CD4-positive, alpha-beta T cell treated with Interleukin-4 for 1 hour (primary cell): ENCODE results near the gene MPP7.
"Not testable (repeated sequence)": the region's sequence is repeated elsewhere in the genome, so short reads cannot be mapped to it uniquely, and the experiment has no call there.

Experiments used
- DNase-seq, 2 donors: peaks; one replicate each; pipeline ENCODE4 v3.0.0-alpha.2; 2020 to 2022

MPP7 gene

DNA sequence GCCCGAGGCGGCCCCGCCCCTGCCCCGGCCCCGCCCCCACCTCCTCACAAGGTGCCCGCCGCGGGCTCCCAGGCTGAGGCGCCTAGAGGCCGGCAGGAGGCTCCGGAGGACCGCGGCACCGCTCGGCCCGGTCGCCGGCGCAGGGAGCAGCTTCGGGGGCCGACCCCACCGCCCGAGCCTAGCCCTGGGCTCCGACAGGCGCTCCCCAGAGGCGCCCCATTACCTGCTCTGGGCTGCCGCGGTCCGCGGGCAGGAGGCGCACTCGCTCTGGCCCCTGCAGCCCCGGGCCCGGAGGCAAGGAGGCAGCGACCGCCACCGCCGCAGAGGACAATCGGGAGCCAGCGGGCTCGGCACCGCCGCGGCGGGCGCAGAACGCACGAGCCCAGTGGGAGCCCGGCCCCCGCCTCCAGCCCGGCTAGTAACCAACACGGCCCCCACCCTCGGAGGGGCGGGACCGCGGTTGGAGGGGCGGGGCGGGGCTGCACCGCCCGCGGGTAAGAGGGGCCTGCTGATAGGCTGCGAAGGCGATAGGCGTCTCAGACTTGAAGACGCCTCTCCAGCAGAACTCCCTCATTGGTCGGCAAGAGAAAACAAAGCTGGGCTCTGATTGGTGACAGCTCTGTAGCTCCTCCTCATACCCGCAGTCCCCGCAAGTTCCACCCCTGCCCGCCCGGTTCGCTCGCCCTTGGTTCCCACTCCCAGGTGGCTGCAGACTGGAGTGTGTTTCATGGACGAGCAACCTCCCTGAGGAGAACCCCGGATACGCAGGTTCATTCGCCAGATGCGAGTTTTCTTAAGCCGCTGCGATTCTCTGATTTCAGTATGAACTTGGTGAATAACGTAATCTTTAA lies at the start of gene MPP7:
Gene MPP7, minus strand, starts transcription at position 427 of the 851 bp plus-strand sequence. CDS start 64,460 bp downstream, outside the sequence.
- DNase-seq: peak; percentile 97

DNA sequence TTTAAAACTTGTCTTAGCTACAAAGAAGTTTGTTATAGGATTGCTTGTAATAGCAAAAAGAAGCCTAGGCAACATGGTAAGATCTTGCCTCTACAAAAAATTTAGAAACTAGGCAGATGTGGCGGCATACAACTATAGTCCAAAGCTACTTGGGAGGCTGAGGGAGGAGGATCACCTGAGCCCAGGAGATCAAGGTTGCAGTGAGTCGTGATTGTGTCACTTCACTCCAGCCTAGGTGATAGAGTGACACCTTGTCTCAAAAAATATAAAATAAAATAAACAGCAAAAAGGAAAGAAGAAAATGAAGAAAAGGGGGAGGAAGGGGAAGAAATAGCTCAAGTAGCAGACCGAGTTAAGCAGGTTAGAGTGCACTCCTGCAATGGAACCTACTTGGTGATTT lies 47.0 kb upstream of the MPP7 start:
- DNase-seq: no peak

DNA sequence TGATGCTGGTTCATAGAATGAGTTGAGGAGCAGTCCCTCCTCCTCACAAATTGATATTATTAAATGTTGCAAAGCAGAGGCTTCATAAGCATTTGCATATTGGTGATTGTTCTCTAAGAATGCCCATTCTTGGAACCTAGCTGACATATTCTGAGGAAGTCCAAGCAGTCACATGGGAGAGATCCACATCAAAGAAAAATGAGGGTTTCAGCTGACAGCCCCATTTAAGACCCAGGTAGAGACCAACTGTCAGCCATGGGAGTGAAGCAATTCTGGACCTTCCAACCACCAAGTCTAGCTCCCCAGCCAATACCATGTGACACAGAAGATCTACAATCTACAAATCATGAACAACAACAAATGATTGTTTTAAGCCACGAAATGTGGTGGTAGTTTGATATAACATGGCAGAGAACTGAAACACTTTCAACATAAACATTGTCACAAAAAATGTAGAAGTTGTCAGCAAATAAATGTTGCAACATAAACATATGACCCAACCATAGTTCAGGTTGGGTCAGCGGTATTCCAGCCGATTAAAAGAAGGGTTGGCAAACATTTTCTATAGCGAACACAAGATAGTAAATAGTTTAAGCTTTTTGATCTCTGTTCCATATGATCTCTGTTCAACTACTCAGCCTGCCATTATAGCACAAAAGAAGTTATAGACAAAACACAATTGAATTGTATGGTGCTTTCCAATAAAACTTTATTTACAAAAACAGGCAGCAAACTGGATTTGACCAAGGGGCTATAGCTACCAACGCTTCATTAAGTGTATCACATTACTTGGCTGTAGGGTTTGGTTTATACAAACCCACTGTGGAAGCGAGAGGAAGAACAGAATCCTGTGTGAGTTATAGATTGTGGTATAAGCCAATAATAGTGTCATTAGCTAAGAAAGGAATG lies 41.4 kb upstream of the MPP7 start:
- DNase-seq: no peak

DNA sequence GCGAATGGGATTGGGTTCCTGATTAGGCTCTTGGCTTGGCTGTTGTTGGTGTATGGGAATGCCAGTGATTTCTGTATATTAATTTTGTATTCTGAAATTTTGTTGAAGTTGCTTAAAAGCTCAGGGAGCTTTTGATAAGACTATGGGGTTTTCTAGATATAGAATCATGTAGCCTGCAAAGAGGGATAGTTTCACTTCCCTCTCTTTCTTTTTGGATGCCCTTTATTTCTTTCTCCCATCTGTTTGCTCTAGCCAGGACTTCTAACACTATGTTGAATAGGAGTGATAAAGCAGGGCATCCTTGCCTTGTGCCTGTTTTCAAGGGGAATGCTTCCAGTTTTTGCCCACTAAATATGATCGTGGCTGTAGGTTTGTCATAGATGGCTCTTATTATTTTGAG lies 40.4 kb upstream of the MPP7 start:
- no peak for DNase-seq

DNA sequence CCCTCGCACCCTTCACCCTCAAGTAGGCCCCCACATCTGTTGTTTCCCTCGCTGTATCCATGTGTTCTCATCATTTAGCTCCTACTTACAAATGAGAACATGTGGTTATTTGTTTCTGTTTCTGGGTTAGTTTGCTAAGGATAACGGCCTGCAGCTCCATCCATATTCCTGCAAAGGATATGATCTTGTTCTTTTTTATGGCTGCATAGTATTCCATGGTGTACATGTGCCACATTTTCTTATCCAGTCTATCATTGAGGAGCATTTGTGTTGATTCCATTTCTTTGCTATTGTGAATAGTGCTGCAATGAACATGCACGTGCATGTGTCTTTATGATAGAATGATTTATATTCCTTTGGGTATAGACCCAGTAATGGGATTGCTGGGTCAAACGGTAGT lies 38.8 kb upstream of the MPP7 start:
- not testable (repeated sequence) for DNase-seq

DNA sequence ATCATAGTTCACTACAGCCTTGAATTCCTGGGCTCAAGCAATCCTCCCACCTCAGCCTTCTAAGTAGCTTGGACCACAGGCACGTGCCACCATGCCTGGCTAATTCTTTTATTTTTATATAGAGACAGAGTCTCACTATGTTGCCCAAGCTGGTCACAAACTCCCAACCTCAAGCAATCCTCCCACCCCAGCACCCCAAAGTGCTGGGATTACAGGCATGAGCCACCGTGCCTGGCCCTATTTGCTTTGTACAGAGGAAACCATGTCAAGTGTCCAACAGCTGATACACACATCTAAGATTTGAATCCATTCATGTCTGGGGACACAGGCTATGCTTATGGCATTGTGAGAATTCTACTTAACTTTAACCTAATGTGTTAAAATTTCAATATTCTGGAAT lies 29.9 kb upstream of the MPP7 start:
- peak in 1 of 2 donors; percentile 46 for DNase-seq

DNA sequence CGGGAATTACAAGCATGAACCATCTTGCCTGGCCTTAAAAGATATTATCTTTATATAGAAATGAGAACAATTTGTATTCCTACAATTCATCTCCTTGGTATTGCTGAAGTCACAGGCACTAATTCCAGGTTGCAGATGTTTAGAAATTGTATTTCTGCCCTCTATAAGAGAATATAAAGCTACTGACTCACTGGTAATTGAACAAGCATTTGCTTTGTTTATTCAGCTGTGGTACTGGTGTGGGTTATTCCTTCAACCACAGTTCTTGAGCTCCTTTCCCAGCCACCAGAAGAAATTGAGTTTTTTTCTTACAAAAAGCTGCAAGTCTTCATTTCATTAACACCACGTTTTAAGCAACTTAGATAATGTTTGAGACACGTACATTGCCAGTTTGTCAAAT lies 29.0 kb upstream of the MPP7 start:
- peak in 1 of 2 donors; percentile 61 for DNase-seq

DNA sequence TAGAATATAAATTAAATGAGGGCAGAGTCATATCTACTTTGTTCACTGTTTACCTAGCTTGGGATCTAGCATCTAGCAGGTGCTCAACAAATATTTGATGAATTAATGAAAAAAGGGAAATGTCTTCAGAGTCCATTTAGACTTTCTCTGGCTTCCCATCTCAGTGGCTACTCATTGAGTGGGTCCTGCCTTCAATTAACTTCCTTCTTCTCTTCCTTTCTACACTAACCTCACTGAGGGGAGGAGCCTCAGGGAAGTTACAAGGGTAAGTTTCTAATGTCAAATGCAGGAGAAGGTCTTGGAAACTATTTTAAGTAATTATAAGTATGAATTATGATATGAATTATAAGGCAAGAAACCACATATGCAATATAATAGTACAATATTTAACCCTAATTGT lies 28.2 kb upstream of the MPP7 start:
- peak in 1 of 2 donors; percentile 21 for DNase-seq

DNA sequence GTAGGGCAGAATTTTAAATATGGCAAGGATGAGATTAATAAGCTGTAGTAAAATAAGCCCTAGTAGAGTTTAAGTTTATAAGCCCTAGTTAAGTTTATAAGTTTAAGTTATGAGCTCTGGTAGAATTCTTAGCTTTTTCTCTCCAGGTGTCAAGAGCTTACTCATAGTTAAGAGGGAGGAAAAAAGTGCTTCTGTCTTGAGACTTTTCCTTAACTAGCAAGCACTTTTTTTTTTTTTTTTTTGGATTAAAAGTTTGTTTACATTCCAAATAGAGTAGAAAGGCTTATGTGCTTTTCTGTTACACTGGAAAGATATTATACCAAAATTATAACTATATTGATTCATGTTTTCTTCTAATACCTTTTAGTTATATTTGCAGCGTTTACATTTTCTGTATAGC lies 25.5 kb upstream of the MPP7 start:
- no peak for DNase-seq

DNA sequence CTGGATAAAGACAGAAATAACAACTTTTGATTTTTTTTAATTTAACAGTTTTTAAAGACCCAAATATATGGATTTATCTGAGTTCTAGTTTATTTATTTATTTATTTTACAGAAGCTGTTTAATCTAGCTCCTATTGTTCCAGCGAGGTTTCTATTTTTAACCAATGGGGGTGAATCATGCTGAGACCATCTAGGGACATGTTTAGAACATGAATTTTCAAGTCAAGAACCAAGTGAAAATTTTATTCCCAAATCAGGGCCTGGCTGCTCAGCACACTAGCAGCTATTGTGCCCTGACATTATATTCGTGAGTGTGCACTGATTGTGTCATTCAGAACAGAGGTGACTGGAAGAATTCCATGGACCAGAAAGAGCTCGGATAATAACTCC lies 24.6 kb upstream of the MPP7 start:
- no peak for DNase-seq

DNA sequence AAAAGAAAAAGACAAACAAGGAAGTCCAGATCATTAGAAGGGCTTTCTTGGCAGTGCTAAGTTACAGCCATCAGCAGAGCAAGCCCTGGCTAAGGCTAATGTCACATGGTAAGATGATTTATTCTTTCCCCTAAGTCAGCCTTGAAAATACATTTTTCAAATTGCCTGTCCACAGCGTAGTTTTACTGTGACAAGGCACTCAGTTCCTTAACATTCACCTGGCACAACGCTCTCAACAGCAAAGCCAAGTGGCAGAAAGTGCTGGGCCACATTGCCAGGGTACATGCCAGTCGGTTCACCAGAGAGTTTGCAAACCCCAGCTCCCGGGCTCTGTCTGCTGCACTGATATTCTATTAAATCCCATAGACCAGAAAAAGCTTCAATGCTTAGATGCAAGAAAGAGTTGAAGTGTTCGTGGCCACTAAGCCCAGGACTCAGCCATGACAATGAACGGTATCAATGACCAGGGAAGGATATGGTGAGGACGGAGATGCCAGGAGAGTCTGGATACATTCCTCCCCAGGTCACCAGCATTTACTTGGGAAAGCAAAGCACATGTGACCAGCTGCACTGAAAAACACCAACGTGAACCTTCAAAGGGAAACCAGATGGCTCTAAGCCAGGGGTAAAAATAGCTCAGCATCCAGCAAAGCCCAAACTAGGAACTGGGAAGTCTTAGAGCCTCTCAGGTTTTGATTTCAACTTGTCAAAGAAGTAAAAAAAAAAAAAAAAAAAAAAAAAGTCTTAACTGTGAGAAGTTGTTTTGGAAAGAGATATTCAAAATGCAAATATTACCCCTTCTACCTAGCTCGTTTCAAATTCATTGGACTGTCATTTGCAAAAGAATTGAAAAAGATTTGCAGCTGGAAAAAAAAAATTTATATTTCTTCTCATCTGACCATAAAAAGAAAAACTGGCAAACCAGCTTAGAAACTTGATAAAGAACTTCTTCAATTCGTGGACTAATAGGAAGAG lies 23.9 kb upstream of the MPP7 start:
- DNase-seq: no peak

DNA sequence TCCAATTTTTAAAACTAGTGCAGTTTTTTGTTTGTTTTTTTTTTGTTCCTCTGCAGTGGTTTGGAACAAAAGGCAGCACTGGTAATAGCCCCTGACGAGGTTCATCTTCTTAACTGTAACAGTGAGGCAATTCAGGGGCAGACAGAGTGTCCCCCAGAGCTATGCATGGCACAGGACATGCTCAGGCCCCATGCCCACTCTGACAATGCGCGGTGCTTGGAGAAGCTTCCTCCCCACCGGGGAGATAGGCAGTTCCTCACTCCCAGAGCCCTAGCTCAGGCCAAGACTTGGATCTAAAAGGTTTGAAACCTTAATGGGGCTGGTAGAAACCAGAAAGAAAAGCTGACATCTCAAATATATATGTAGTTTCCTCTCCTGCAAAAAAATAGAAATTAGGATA lies 17.9 kb upstream of the MPP7 start:
- no peak for DNase-seq

DNA sequence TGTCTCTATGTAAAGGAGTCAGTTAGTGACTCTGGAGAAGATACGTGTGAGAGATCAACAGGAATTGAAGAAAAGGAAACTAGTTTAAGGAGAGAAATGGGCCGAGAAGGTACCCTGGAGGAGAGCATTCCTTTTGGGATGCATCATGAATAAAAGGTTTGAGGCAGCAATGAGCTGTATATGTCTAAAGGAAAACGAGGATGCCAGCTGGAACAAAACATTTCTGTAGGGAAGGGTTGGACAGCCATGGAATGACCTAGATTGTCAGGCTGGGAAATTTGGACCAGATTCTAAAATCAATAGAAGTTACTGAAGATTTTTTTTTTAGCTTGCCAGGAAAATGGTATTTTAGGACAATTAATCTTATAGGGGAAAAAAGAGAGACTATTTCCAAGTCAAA lies 17.2 kb upstream of the MPP7 start:
- DNase-seq: no peak

DNA sequence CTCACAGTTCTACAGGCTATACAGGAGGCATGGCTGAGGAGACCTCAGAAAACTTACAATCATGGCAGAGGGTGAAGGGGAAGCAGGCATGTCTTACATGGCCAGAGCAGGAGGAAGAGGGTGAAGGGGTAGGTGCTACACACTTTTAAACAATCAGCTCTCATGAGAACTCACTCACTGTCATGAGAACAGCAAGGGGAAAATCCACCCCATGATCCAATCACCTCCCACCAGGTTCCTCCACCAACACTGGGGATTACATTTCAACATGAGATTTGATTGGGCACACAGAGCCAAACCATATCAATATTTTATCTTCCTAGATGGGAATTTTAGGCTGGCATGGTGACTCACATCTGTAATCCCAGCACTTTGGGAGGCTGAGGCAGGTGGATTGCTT lies 16.2 kb upstream of the MPP7 start:
- DNase-seq: not testable (repeated sequence)

DNA sequence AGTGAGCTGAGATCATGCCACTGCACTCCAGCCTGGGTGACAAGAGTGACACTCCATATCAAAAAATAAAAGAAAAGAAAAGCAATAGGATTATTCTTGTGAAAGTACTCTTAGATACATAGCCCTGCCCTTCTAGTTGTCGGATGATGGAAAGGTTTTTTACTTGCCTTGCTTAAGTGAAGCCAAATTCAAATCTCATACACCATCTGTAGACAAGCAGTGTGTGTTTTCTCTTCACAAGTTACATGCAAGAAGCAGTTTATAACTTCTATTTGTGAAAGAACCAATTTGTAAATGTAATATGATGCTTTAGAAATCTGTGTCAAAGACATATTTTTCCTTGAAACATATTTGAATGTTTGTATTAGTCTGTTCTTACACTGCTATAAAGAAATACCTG lies 15.8 kb upstream of the MPP7 start:
- no peak for DNase-seq

DNA sequence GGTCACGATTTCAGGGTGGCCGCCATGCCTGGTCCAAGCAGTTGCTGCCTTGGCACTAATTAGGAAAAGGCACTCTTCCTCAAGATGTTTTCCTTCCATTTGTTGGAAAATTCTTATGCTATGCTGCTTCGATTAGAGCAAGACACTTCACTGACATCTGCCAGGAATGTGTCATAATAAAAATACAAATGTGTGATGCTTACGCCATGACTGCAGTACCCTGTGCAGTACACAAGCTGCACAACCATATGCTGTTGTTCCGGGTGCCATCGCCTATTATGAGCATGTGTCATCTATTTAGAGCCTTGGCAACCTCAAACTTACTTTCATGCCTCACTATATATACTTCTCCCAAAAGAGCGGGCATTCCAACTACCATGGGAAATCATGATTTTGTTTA lies 14.9 kb upstream of the MPP7 start:
- no peak for DNase-seq

DNA sequence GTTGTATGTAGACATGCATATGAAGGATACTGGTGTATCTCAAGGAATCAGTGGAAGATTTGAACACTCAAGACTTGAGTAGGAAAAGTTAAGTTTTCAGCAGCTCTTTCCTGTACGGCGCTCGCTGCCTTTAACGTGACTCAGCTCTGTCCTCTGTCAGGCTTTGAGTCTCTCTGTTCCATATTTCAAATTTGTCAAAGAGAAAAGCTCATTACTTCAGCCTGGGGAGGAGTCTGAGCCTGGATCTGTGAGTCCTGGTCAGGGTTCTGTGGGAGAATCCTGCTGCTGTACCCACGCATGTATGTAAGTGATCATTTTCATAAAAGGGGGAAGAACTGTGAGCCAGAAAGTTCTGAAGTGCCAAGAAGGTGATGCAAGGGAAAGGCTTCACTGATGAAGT lies 13.8 kb upstream of the MPP7 start:
- no peak for DNase-seq

DNA sequence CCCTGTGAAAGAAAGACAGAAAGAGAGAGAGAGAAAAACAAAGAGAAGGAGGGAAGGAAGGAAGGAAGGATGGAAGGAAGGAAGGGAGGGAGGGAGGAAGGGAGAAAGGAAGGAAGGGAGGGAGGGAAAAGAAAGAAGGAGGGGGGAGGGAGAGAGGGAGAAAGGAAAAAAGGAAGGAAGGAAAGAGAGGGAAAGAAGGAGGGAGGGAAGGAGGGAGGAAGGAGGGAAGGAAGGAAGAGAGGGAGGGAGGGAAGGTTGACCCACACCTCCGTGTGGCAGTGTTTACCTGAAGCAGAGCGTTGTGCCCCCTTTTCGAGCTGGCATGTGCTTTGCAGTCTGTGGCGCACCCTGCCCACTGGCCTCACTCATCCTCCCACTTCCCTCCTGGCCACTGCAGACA lies 12.3 kb upstream of the MPP7 start:
- DNase-seq: no peak

DNA sequence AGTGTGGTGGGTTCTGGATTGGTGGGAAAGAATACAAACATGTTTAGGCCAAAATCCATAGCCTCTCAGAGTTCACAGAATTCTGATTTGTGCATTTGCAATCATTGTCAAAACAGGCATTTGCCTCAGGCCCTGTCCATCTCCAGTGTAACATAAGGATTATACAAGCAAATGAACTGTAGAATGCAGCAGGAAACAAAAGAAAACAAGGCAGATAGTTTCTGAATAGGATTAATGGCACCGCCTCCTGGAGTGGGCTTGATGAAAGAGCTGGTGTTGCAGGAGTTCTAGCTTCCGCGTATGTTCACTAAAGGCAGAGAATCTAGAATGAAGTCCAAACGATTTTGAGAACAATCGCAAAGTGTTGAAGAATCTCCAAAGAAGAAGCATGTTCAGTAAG lies 11.3 kb upstream of the MPP7 start:
- no peak for DNase-seq

DNA sequence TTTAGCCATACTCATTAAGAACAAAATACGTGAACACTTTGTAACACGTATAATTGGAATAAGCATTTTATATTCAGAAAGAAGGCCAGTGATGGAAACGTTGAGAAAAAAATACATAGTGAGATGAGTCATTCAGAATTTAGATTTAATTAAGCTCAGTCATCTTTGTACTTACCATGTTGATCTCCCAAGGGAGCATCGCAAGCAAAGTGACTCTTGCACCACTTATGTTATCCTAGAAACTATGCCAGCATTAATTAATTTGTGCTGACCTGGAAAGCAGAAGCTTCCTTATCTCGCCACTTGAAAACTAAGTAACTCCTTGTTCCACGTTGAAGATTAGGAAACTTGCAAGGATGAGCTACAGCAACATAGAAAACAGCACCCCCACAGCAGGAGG lies 9.7 kb upstream of the MPP7 start:
- DNase-seq: no peak

DNA sequence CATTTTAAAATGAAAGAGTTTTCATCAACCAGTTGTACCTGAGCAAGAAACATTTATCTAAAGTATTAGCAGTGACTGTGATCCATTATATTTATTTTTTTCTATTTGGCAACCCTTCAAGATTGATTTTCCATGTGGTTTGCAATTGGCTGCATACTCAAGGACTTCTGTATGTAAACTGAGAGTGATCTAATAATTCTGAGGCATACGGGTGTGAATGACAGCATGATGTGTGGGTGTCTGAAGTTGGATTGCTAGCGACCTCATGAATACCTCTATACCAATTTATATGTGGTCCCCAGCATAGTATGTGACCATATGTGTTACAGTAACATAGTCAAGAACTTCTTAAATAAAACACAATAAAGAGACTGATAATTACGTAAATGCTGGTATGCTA lies 8.2 kb upstream of the MPP7 start:
- no peak for DNase-seq

DNA sequence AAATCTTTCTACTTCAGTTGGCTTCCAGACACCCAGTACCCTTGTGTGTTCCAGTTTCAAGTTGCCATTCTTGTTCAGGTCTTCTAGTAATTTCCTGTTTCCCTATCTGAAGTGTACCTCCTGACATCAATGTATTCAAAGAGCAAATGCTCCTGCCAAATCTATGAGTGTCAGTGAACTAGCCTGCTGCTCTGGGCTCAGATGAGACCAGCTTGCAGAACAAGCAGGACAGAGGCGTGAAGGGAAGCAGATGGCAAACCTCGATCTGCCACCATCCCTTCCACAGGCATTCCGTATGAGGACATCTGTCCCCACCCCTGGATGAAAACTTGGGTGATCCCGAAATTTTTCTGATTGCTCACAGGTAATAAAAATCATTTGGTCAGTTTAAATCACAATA lies 4.4 kb upstream of the MPP7 start:
- DNase-seq: no peak

DNA sequence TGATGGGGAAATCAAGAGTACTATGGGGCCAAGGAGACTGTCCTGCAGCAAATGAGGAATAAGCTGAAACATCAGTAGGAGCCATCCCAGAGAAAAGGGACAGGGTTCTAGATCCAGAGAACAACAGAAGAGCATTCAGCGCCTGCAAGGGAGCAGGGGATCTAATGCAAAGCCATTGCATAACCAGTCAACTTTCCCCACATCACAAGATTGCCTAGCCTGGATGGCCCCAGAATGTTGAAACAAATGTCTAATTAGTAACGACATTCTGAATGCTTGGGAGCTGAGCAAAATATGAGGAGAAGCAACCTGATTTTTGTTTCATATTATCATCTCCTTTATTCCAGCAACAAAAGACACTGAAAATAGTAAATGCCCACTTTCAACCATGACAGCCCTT lies 2.7 kb upstream of the MPP7 start:
- no peak for DNase-seq
